HFFc6 (cell line): ENCODE results near the gene LETM1. TPM values are rescaled to one million over a fixed set of nuclear protein-coding genes. Genes with fewer than 3 reads are reported as not detected.

Source experiments
- DNase-seq: peaks from one replicate; pipeline ENCODE4 v3.0.0-alpha.2; 2018
- H3K27ac Mint-ChIP-seq: 2 replicates; pipeline ENCODE4 v1.8.0; 2020; ENCODE audit warnings: mild to moderate bottlenecking, mixed read lengths
- H3K27me3 Mint-ChIP-seq: 2 replicates; pipeline ENCODE4 v1.8.0; 2021; ENCODE audit warnings: mild to moderate bottlenecking, moderate library complexity, mixed read lengths; ENCODE audit not compliant: insufficient read depth
- H3K36me3 Mint-ChIP-seq: 2 replicates; pipeline ENCODE4 v1.8.0; 2021; ENCODE audit warnings: low read depth, mixed read lengths
- H3K4me1 Mint-ChIP-seq: 2 replicates; pipeline ENCODE4 v1.8.0; 2020; ENCODE audit warnings: low read depth, mixed read lengths
- H3K4me3 Mint-ChIP-seq: 2 replicates; pipeline ENCODE4 v1.8.0; 2020; ENCODE audit warnings: mild to moderate bottlenecking, moderate library complexity, mixed read lengths
- H3K9me3 Mint-ChIP-seq: 2 replicates; pipeline ENCODE4 v1.8.0; 2020; ENCODE audit warnings: mild to moderate bottlenecking, mixed read lengths
- total RNA-seq, 6 experiments: library from RNA; stranded (reverse); fragmentation: NEBNext Ultra II Directional; extraction: Animal tissue kit (Norgen Biotek cat#: 25700); gene quantifications; 2 replicates in 1 of 6; 3 replicates in 5 of 6; pipeline ENCODE4 v1.2.3, GENCODE V29; 2021
- TF ChIP-seq, protein P1 (sequence below): fragments of 200-600 bp; sonication (generic); IDR thresholded peaks from 2 replicates; pipeline ENCODE4 v1.5.0; 2021; ENCODE audit warnings: antibody characterized with exemption, mild to moderate bottlenecking

LETM1 gene
- total RNA-seq, 6 experiments from 2014 or later, result 47.4 to 64.0 (median 53.3) TPM

DNA sequence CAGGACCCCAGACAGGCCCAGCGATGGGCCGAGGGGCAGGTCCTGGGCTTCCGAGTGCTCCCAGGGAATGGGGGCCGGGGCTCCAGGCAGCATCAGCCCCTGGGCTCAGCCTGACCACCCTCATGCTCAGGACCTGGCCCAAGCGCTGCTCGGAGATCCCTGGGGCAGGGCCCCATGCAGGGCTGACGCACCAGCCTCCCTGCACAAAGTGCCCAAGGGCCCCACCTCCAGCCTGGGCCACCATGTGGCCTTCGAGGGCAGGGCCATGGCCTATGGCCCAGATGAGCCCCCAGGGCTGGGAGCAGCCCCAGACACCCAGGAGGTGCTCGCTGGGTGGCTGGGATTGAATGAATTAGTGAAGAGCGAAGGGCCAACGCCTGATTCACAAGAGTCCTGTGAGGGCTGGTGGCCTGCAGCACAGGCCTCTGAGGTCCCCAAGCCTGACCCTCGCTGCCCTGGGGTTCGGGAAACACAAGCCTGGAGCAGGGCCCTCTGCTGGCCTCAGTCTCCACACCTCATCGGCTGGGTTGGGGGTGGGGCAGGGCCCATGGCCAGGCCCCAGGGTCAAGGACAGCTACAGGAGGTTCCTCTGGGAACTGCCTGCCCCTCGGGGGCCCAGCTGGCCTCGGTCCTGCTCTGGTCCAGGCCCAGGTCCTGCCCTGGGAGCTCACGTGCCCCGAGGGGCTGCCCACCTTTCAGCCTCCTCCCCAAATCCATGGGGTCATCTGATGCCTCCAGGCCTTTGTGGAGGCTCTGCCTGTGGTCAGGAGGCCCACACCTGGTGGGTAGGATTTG lies 76.2 kb downstream of the LETM1 start:
- TF ChIP-seq, protein P1, sequence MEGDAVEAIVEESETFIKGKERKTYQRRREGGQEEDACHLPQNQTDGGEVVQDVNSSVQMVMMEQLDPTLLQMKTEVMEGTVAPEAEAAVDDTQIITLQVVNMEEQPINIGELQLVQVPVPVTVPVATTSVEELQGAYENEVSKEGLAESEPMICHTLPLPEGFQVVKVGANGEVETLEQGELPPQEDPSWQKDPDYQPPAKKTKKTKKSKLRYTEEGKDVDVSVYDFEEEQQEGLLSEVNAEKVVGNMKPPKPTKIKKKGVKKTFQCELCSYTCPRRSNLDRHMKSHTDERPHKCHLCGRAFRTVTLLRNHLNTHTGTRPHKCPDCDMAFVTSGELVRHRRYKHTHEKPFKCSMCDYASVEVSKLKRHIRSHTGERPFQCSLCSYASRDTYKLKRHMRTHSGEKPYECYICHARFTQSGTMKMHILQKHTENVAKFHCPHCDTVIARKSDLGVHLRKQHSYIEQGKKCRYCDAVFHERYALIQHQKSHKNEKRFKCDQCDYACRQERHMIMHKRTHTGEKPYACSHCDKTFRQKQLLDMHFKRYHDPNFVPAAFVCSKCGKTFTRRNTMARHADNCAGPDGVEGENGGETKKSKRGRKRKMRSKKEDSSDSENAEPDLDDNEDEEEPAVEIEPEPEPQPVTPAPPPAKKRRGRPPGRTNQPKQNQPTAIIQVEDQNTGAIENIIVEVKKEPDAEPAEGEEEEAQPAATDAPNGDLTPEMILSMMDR, result no peak
- H3K4me1 Mint-ChIP-seq, result no peaks in the 10 kb centered on the region
- peaks cover 4% of the 10 kb centered on the region for H3K27me3 Mint-ChIP-seq
- DNase-seq, result no peak
- no peak overlapping the region for H3K27ac Mint-ChIP-seq
- H3K4me3 Mint-ChIP-seq, result no peak overlapping the region
- H3K36me3 Mint-ChIP-seq, result no peaks in the 10 kb centered on the region
- H3K9me3 Mint-ChIP-seq, result no peaks in the 10 kb centered on the region

DNA sequence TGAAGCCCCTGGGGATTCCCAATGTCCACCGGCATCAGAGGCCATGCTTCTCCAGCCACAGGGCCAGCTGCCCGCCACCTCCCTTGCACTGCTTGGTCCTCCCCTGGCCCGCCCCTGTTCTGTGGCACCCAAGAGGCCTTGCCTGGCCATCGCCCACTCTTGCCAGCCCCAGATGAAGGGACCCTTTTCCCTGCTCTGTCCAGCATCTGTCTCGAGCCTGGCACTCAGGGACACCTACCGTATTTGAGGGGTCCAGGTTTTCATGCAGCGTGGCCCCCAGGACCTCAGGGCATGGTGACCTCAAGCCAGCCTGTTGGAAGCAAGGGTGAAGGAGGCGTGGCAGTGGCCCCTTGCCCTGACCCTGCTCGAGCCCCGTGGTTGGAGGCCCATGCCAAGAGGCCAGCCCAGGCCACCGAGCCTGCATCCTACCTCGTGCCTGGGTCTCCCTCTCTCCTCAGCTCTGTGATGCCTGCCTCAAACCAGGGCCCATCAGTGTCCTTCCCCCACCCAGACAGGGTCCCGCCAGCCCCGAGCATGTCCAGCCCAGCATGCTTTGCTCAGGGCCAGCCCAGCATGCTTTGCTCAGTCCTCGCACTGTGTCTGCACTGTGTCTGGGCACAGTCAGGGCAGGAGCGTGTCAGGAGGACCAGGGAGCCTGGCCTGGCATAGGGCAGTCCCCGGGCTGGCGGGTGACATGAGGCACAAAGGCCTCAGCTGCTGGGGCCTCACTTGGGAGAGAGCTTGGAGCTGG lies 77.1 kb downstream of the LETM1 start:
- Mint-ChIP-seq H3K4me1 (no peaks in the 10 kb centered on the region), H3K36me3 (no peaks in the 10 kb centered on the region), H3K4me3 (no peak overlapping the region), H3K27ac (no peak overlapping the region), H3K9me3 (no peaks in the 10 kb centered on the region), H3K27me3 (peaks cover 4% of the 10 kb centered on the region)
- TF ChIP-seq, protein P1, result no peak
- no peak for DNase-seq

DNA sequence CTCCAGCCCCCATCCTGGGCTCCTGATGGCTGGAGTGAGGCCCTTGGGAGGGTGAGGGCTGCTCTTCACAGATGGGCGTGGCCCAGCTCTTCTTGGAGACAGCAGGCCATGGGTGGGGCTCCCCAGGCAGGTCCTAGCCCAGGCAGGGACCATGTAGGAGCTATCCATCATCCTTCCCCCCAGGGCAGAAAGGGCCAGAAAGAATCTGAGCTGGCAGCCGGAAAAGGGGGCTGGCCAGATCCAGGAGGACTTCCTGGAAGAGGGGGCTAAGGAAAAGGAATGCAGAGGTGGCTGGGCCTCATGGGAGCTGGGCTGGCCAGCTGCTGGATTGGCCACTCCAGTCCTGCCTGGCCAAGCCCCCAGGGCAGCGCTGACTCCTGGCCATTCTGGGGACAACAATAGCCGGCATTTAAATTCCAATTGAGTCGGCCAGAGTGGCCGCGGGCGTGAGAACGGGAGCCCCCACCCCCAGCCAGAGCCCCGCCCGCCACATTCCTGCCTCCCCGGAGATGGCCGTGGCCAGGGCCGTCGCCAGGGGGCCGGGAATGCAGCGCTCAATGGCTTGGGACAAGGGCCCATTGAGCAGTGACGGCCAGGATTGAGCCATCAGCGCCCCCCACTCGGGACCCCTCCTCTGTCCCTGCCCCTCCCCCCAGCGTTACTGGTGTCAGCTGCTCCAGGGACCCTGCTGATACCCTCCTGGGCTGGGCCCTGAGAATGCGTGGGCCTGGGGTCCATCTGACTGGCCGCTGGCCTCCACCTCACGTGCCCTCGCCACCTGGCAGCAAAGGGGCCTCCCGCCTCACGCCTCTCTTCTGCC lies 77.9 kb downstream of the LETM1 start:
- Mint-ChIP-seq H3K27me3 (peaks cover 4% of the 10 kb centered on the region), H3K4me3 (no peak overlapping the region), H3K27ac (no peak overlapping the region), H3K9me3 (no peaks in the 10 kb centered on the region), H3K4me1 (no peaks in the 10 kb centered on the region), H3K36me3 (no peaks in the 10 kb centered on the region)
- peak; percentile 56 for DNase-seq
- TF ChIP-seq, protein P1, result peak; percentile 41; the same call in 1 of the 2 replicates

DNA sequence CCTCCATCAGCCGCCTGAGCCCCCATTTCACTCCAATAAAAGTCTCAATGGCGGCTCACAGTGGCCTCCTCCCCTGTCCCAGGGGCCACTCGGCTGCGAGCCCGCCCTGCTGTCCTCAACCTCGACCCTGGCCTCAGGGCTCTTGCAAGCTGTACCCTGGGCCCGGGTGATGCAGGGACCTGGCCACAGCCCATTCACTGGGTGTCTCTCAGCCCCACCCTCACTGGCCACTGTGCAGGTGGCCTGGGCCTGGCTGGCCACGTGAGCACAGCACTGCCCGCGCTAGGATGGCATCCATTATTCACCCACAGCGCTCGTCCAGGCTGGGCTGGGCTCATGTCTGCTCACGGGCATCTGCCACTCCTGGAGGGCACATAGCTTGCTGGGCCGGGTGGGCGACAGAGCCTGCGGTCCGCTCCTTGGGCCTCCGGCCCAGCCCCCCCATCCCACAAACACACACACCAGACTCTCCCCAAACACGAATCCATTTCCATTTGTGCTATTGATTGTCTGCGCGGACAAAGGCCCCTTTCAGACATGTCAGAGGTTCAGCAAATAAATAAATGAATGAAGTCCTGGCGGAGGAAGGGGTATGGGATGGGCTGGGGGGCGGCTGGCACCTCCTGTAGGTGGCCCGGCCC lies 79.3 kb downstream of the LETM1 start:
- no peak overlapping the region for H3K27ac Mint-ChIP-seq
- TF ChIP-seq, protein P1, result no peak
- H3K4me1 Mint-ChIP-seq, result no peaks in the 10 kb centered on the region
- H3K9me3 Mint-ChIP-seq, result no peaks in the 10 kb centered on the region
- no peak overlapping the region for H3K4me3 Mint-ChIP-seq
- no peaks in the 10 kb centered on the region for H3K36me3 Mint-ChIP-seq
- no peak for DNase-seq
- peaks cover 4% of the 10 kb centered on the region for H3K27me3 Mint-ChIP-seq
